ENCODE measurements around the gene SPSB1. TPM values are rescaled to one million over a fixed set of nuclear protein-coding genes. Genes with fewer than 3 reads are reported as not detected.

Gene SPSB1
- total RNA-seq, 2 donors from 2014 or later: 20.4 to 26.9 TPM

DNA sequence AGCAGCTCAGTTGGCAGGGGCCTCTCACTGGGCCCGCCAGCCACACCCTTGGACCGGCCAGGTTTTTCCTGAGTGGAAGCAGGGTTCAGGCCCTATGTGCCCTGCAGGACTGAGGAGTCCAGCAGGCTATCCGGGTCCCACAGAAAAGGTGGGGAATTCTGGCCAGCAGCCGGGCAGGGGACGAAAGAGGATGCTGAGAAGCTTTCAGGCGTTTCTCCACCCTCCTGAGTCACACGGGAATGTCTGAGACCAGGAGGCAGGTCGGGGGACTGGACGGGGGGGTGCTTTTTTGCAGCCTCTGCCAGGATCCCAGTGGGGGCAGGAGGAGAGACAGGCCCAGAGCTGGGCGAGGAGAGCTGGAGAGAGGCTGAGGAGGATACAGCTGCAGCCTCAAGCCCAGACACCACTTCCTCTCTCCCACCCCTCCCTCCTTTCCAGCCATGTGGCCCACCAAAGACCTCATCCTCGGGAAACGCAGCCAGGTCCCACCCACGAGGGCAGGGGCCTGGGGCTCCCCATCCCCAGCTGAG, 105.4 kb downstream of the SPSB1 start:
- TF ChIP-seq, protein P1, sequence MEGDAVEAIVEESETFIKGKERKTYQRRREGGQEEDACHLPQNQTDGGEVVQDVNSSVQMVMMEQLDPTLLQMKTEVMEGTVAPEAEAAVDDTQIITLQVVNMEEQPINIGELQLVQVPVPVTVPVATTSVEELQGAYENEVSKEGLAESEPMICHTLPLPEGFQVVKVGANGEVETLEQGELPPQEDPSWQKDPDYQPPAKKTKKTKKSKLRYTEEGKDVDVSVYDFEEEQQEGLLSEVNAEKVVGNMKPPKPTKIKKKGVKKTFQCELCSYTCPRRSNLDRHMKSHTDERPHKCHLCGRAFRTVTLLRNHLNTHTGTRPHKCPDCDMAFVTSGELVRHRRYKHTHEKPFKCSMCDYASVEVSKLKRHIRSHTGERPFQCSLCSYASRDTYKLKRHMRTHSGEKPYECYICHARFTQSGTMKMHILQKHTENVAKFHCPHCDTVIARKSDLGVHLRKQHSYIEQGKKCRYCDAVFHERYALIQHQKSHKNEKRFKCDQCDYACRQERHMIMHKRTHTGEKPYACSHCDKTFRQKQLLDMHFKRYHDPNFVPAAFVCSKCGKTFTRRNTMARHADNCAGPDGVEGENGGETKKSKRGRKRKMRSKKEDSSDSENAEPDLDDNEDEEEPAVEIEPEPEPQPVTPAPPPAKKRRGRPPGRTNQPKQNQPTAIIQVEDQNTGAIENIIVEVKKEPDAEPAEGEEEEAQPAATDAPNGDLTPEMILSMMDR (conservative IDR thresholded peaks at IDR 0.05): no peak
- Histone ChIP-seq H3K27me3 (ENCODE audit: control insufficient read depth, insufficient read depth, low read length, poor library complexity, severe bottlenecking) (no peaks in the 10 kb centered on the region), H3K36me3 (ENCODE audit: control insufficient read depth, insufficient read depth, low read length) (no peaks in the 10 kb centered on the region), H3K27ac (ENCODE audit: low read depth, low read length) (no peak overlapping the region), H3K9ac (ENCODE audit: extremely low read depth, low read length, poor library complexity, severe bottlenecking) (no peak overlapping the region), H3K9me3 (ENCODE audit: control insufficient read depth, low read length) (peaks cover 5% of the 10 kb centered on the region), H3K4me3 (ENCODE audit: low read length) (no peak overlapping the region), H3K4me1 (ENCODE audit: control insufficient read depth, insufficient read depth, low read length) (no peaks in the 10 kb centered on the region)
- WGBS, 2 experiments (ENCODE audit: insufficient coverage in 1 of 2, insufficient read length in 1 of 2): 88% methylated on average over 4 to 13 of the region's 13 CpGs
- no peak for DNase-seq
- Mint-ChIP-seq H3K9me3 (peaks cover 10% of the 10 kb centered on the region), H3K4me1 (peaks cover 7% of the 10 kb centered on the region), H3K27ac (no peak overlapping the region), H3K36me3 (ENCODE audit: low read depth) (no peaks in the 10 kb centered on the region), H3K27me3 (ENCODE audit: insufficient read depth) (peaks cover 20% of the 10 kb centered on the region), H3K4me3 (no peak overlapping the region)

DNA sequence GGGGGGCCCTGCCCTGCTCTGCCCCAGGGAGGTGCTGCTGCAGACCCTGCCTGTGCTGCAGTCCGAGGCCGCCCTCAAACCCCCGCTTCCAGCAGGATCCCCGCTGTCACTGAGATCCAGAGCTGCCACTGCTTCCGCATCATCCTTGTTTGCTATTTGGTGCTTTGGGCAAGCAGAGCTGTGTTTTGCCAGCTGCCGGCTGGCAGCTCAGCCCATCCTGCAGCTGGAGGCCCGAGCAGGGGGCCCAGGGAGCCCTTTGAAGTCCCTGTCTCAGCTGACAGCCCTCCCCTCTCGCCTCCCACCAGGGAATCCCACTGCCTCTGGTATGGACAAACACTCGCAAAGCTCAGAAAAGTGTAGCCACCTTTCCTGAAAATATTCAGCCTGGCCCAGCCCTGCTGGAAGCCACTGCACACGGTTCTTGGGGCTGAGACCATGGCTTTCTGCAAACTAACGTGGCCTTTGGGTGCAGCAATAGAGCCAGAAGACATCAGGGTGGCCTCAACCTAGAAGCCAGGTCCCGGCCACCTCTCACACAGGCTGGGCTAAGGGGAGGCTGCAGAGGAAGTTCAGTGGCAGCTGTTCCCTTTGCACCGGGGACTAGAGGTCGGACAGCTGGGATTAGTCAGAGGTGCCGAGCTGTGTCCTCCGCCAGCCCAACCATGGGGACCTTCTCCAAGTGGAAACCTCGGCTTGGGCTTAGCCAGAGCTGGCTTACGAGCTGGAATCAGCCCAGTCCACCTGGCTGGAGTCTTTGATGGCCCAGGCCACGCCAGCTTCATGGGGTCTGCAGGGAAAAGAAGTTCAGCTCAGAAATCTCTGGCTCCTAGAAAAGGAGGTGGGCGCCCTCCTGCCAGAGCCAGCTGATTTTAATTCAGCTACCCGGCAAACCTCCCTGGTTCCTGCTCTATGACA, 107.1 kb downstream of the SPSB1 start:
- Mint-ChIP-seq H3K4me3 (no peak overlapping the region), H3K27ac (no peak overlapping the region), H3K4me1 (peaks cover 7% of the 10 kb centered on the region), H3K36me3 (ENCODE audit: low read depth) (no peaks in the 10 kb centered on the region), H3K27me3 (ENCODE audit: insufficient read depth) (peaks cover 4% of the 10 kb centered on the region), H3K9me3 (peaks cover 10% of the 10 kb centered on the region)
- peaks cover 5% of the 10 kb centered on the region for H3K9me3 ChIP-seq (ENCODE audit: control insufficient read depth, low read length)
- peak; percentile 69 for DNase-seq
- H3K9ac ChIP-seq (ENCODE audit: extremely low read depth, low read length, poor library complexity, severe bottlenecking): no peak overlapping the region
- no peaks in the 10 kb centered on the region for H3K27me3 ChIP-seq (ENCODE audit: control insufficient read depth, insufficient read depth, low read length, poor library complexity, severe bottlenecking)
- H3K27ac ChIP-seq (ENCODE audit: low read depth, low read length): no peak overlapping the region
- WGBS, 2 experiments (ENCODE audit: insufficient coverage in 1 of 2, insufficient read length in 1 of 2): 77 to 78% methylated on average over 20 to 21 of the region's 21 CpGs
- TF ChIP-seq, protein P1 (conservative IDR thresholded peaks at IDR 0.05): no peak
- H3K4me1 ChIP-seq (ENCODE audit: control insufficient read depth, insufficient read depth, low read length): no peaks in the 10 kb centered on the region
- no peak overlapping the region for H3K4me3 ChIP-seq (ENCODE audit: low read length)
- no peaks in the 10 kb centered on the region for H3K36me3 ChIP-seq (ENCODE audit: control insufficient read depth, insufficient read depth, low read length)

DNA sequence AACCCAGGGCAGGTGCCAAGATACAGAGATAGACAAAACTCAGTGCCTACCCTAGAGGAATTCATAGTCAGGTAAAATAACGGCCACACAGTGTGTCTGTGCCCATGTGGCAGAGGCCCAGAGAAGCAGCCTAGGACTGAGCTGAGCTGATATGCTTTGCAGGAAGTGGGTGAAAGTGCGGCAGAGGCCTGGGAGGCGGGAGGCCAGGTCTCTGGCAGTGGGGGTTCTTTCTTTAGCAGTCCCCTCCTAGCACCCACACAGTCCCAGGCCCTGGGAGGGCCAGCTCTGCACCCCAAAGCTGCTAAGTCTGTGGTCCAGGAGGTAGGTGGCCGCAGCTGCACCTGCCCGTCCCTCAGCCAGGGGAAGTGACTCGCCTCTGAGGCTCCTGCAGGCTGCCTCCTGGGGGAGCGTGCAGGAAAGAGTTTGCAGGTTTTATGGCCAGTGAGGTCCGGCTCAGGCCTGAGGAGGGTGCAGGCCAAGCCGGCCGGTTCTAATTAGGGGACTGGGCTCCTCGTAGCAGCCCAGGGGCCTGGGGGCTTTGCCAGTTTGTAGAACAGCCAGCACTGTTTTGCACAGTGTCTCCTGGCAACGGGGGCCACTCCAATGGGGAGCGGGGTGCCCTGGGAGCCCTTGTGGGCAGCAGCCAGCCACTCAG, 107.9 kb downstream of the SPSB1 start:
- peaks cover 7% of the 10 kb centered on the region for H3K4me1 Mint-ChIP-seq
- DNase-seq: peak; percentile 70
- H3K4me3 Mint-ChIP-seq: no peak overlapping the region
- H3K4me3 ChIP-seq (ENCODE audit: low read length): no peak overlapping the region
- 90 to 93% methylated on average over 10 to 13 of the region's 13 CpGs for WGBS, 2 experiments (ENCODE audit: insufficient coverage in 1 of 2, insufficient read length in 1 of 2)
- H3K27ac ChIP-seq (ENCODE audit: low read depth, low read length): no peak overlapping the region
- H3K36me3 ChIP-seq (ENCODE audit: control insufficient read depth, insufficient read depth, low read length): no peaks in the 10 kb centered on the region
- TF ChIP-seq, protein P1 (conservative IDR thresholded peaks at IDR 0.05): peak; percentile 38
- H3K4me1 ChIP-seq (ENCODE audit: control insufficient read depth, insufficient read depth, low read length): no peaks in the 10 kb centered on the region
- no peaks in the 10 kb centered on the region for H3K36me3 Mint-ChIP-seq (ENCODE audit: low read depth)
- peaks cover 3% of the 10 kb centered on the region for H3K9me3 Mint-ChIP-seq
- no peaks in the 10 kb centered on the region for H3K27me3 Mint-ChIP-seq (ENCODE audit: insufficient read depth)
- no peaks in the 10 kb centered on the region for H3K9me3 ChIP-seq (ENCODE audit: control insufficient read depth, low read length)
- no peak overlapping the region for H3K27ac Mint-ChIP-seq
- H3K27me3 ChIP-seq (ENCODE audit: control insufficient read depth, insufficient read depth, low read length, poor library complexity, severe bottlenecking): no peaks in the 10 kb centered on the region
- no peak overlapping the region for H3K9ac ChIP-seq (ENCODE audit: extremely low read depth, low read length, poor library complexity, severe bottlenecking)
